Measurements from ENCODE around the gene RAI14.

GRCh38 chr5:34735491-34736426, 79.6 kb downstream of the RAI14 start:
- no peak for TF ChIP-seq POLR2AphosphoS5 (IDR thresholded peaks at IDR 0.05; ENCODE audit: low read depth, low read length)
- no peak for TF ChIP-seq POLR2A (IDR thresholded peaks at IDR 0.05; ENCODE audit: low read depth, low read length)
- TF ChIP-seq TAF1 (IDR thresholded peaks at IDR 0.05; ENCODE audit: borderline replicate concordance, low read depth, low read length), result no peak

All from GM12892 (cell line).